ENCODE data around the gene METTL25.

The METTL25 gene

DNA sequence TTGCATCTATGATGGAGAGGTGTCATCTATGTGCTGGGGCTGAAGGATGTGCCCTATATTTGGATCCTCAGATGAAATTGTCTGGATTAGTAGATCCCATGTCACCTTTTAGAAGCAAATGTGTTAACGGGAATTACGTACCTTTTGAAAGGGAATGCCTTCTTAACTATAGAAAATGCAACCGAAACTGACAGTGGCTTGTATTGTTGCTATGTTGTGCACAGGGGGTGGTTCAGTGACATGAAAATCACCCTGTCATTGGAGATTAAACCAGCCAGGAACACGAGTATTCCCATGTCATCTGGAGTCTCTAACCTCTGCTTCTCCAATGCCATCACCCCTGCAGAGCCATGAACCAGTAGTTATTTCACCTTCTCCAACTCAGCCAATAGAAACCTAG lies 110.2 kb downstream of the METTL25 start:
- no peak for DNase-seq

DNA sequence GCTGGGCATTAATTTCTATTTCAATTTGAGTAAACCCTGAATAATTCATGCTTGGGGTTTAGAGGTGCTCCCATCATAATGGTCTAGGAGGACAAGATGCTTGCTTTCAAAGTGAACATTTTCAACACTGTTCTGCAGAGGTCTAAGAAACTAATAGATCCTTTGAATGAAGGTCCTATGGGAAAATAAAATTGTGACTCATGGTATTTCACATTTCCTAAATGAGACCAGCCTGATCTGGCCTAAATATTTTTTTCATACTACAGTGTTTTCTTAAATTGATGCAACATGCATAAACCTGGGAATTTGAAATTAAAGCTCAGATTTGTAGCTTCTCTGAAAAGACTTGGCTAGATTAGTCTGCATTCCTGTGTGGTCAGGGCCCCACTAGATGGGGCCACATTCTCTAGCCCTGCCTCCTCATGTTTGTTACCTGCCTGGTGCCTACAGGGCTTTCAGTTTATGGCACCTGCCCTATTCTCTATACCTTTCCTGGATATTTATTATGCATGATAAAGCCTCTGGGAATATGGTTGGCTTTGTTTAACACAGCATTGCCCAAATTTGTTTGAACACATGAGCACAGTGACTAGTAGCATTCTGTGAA lies 112.7 kb downstream of the METTL25 start:
- no peak for DNase-seq

DNA sequence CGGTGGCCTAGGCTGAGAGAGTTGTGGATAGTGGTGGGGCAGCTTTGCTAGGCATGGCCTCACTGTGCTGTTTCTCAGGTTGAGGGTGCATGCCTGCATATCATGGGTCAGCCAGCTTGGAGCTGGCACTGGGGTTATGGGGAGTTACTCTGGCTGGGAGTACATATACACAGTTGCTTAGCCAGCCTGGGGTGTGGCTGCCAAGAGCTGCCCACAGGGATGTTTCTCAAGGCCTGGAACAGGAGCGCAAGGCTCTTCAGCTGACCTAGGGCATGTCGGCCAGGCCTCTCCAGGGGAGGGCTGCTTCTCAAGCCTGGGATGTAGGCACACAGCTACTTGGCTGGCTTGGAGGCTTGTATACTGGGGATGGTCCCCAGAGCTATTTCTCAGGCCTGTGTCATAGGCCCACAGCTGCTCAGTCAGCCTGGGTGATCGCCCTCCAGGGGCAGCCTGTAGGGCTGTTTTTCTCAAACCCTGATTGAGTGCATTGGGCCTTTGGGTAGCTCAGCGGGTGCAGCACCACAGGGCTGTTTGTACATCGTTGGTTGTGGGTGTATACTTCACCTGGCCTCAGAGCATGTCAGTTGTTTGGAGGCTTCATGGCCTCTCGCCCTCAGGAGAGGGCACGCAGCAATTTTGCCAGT lies 114.9 kb downstream of the METTL25 start:
- no peak for DNase-seq

DNA sequence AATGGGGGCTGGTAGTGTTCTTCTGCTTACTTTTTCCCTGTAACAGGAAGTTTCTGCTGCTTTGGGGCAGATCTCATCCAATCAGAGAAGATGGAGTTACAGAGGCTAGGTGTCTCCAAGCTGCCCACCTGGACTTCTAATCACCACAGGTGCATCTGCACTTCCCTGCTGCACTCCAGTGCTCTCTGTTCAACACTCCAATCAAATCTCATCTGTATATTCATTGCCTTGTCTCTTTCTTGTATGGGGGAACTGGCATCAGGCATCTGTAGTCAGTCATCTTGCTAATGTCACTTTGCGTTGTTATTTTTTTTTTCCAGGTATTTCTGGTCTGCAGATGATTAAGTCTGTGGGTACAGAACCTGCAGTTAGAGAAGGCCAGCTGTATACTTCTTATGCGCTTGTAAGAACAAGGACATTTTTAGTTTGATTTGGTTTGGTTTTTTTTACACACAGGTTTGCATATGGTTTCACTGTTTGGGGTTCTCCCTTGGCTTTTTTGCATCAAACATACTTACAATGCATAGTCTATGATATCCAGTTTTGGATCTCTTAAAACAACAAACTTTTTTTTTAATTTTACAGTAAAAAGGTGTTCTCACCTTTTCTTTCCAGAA lies 116.0 kb downstream of the METTL25 start:
- DNase-seq = no peak

DNA sequence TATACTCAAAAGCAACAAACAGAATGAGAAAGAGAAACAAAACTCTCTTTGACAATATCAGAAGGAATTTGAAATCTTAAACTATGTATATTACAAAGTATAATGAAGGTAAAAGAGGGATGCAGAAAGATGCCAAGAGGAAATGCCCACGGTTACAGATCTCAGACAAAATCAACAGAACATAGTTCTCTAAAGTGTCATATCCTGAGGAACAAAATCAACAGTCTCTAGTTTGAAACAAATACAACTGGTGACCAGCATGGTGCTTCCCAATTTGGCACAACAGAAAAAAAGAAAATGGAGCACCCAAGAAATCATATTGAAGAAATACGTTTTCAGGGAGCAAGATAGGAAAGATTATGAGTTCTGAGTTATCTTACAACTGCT lies 116.5 kb downstream of the METTL25 start:
- DNase-seq = no peak

DNA sequence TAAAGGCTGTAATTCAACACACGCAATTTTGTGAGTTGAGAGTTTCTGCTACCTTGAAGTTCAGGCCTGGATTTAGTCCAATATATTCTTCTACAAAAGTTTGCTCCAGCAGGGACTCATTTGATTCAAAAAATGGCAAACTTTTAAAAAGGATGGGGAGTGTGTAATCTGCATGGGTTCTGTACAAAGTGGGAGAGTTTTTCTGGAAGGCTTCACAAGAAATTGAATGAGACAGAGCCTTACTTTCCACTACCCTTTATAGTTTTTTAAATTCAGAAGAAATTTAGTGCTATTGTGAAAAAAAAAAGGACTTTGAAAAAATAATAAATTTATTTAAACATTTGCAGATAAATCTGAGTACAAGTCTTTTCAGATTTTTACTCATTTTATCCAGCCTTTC lies 116.9 kb downstream of the METTL25 start:
- no peak for DNase-seq

DNA sequence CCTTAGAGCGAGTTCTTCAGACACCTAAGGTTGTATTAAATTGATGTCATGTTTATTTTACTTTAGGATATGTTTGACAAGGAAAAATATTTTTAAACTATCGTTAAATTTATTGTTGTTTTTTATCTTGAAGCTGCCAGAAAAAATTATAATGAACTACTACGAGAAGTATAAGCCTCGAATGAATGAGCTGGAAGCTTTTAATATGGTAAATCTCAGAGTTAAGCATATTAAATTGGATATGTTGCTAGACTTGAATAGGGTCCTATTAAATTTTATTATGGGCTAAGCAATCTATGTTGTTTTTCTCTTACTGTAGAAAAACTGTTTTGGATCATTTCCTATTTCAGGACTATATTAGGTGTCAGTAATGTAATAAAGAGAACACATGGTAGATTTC lies 118.2 kb downstream of the METTL25 start:
- no peak for DNase-seq

DNA sequence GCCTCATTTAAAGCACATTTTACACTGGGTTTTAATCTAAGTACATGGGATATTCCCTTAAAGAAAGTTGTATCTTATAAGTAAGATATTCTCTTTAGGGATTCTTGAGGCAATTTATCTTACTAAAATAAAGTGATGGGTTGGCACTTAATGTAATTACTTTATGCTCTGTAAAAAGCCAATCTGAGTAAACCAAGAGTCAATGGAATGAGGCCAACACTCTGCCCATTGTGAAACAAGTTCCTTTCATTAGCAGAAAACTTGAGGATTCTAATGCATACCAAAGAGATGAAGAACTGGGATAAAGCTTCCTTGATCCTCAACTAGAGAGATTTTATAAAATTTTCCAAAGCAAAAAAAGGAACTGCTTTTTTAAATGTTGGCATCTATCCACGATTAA lies 121.2 kb downstream of the METTL25 start:
- no peak for DNase-seq

DNA sequence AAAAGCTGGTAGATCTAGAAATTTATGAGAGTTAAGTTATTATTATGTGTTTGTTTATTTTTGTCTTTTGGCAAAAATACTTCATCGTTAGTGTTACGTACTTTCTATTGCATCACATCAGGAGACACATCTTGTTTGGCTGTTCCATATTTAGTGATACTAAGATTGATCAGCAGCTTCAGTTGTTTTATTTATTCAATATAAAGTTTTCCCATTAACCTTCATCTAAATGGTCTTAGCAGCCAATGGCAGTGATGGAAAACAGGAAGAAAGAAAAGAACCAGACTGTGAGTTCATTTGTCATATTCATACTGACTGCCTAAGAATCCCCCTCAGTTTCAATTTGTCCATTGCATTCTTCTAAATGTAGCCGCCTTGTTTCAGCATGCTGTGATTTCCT lies 122.3 kb downstream of the METTL25 start:
- DNase-seq = no peak

DNA sequence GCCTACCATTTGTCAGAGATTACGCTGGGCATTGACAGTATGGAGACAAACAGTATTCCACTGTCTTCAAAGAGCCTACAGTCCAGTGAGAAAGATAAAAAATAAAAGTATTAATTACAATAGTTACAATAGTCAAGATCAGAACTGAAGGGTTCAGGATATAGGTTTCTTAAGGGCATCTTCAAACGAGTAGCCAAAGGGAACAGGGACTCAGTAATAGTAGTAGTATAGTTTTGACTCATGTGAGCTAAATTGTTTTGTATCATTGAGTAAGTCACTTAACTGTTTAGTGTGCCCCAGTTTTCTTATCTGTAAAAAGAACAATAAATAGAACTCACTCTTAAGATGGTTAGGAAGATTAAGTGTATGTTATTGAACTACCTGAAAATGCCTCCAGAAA lies 123.6 kb downstream of the METTL25 start:
- DNase-seq = no peak

DNA sequence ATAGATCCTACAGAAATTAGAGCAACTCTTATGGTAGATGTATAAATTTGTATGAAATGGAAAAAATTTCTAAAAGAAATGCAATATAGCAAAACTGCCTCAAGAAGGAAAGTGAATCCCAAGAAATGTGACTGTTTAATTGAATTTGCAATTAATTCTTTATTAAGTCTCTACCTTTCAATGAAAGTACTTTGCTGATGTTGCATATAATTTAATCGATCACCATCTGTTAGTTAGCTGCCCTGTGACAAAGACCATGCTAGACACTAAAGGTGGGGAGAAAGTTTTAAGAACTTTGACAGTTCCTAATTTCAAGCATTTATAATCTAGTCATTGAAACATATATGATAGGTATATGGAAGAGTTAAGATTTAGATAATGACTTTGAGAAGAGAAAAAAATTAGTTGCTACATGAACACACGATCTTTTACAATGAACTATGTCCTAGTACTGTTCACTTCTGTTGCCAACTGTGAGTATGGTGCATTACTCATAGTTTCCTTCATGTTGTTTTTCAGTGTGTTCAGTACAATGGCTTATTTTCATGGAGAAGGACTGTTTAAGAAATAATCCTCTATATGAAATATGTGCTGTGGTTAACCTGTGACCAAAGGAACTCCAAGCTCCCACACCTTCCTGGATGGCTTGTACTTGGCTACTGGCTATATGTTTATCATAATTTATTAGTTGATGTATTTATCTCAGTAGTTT lies 128.4 kb downstream of the METTL25 start:
- DNase-seq = no peak

DNA sequence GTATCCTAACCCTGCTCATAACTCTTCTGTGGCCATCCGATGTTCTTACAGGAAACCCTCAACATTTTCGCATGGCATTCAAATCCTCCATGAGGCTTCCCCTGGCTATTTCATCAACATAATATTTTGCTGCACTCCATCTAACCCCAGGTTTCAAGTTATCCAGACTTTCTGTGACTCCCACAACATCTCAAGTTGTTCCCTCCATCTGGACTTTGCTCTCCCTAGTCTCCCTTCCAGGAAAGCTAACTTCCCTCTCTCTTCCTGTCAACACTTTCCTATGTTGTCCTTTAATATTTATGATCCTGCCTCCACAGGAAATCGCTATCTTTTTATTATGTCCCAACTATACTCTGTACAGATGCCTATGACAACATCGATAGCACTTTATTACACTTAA lies 146.1 kb downstream of the METTL25 start:
- DNase-seq = no peak

DNA sequence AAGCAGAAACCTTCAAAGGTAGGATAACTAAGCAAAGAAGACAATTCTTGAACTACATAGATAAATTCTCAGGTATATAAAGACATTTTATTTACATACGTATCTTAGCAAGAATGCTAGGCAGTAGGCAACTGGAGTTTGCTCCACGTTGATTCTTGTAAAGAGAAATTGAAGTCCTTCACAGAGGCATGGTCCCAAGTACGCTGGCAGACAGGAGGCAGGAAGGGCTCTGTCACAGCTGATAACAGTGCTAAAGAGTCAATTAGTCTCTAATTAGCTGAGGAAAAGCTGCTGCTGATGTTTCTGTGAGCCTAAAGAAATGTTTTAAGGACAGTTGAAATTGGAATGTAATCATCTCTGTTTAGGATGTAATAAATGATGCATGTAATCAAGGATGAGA lies 146.8 kb downstream of the METTL25 start:
- DNase-seq = no peak

DNA sequence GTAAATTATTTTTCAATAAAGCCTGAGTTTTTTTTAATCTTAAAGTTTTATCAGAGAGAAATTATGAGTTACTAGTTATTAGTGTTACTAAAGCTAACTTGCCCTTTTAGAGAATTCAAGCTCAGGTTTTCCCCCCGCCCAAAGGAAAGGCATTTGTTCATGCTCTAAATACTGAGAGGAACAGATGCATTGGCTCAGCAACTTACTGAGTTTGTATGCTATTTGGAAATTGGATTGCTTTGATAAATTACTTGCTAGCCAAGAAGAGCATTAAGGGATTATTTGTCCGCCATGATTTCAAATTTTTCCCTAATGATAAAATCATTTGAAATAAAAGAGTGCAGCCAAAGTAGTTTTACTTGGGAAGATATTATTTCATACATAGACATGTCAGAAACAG lies 149.4 kb downstream of the METTL25 start:
- DNase-seq = no peak

DNA sequence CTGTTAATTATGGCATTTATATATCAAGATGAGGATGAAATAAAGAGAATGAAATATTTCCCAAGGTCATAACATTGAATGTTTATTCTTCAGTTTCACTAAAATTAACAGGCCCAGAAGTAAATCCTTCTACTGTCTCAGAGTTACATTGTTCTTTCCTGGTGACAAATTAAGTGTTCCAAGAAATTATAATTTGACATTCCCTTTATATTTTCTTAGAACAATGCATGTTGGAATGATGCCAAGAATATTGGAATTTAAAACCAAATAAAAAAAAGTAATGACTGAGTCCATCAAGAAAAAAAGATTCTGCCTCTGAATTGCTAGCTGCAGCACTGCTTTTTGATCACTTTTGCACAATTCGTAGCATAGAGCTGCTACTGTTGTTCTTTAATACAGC lies 152.1 kb downstream of the METTL25 start:
- DNase-seq = no peak

DNA sequence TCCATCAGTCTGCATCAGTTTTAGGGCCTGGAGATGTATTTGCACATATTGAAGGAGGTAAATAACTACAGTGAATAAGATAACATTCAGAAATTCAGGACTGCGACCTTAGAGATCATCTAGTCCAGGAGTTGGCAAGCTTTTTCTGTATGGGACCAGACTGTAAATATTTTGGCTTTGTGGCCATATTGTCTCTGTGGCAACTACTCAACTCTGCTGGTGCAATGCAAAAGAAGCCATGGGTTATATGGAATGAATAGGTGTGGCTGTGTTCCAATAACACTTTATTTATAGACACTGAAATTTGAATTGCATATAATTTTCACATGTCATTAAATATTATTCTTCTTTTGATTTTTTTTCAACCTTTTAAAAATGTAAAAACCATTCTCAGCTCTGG lies 156.6 kb downstream of the METTL25 start:
- DNase-seq = no peak

DNA sequence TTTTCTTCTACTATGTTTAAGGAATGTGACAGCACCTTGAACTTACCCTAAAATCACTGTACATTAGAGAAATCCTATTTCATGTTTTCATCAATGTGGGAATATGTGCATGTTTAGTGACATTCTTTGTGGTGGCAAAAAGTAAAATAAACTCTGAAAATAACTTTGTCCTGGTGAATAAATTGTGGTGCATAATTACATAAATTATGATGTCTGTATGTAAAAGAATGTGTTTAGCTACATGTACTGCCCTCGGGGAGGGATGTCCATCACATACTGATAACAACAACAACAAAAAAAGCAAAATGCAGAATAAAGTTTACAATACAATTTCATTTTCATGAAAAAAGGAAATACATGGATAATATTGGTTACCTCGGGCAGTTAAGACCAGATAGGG lies 157.3 kb downstream of the METTL25 start:
- no peak for DNase-seq

DNA sequence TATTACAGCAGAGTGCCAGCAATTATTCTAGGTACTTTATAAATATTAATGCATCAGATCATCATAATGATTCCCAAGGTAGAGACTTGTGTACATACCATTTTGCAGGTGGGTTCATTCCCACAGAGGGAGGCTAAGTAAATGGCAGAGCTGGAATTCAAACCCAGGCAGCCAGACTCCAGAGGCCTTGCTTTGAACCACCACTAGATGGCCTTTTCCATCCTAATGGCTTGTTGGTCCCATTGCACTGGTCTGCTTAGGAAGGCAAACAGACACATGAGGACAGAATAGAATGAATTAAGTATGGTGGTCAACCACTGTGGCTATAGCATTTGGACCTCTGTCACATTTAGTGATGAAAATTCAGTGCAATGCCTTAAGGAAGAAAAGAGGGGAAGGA lies 158.7 kb downstream of the METTL25 start:
- DNase-seq = no peak

DNA sequence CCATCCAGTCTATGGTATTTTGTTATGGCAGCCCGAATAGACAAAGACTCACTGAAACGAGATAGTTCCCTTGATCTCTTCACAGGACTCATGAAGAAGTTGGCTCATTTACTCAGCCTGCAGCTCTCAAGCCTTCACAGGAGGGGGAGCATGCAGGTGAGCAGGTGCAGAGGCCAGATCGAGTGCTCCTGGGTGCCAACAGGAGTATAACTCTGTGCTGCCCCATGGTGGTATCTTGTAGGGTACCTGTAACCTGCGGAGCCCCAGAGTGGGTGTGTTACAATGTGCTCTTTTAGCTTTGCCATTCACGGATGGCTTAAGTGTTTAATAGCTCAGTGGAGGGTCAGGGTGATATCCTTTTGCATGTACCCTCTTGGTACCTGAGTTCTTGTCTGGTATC lies 159.5 kb downstream of the METTL25 start:
- DNase-seq = no peak

DNA sequence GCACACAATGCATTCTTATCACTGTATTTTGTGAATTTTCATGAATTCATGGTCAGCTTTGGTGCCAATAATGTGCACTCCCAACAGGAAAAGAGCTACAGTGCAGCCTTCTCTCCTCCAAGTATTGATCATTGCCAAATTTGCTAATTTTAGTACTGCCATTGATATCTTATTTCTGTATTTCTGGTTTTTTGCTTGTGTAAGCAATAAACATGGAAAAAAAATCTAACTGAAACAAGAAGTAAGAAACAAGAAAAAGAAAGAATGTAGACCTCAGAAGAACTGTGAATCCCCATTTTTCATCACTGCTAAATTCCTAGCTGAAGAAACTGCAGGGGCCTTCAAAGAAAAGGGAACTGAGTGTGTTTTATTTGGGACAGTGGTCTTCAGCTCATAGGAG lies 161.2 kb downstream of the METTL25 start:
- no peak for DNase-seq

DNA sequence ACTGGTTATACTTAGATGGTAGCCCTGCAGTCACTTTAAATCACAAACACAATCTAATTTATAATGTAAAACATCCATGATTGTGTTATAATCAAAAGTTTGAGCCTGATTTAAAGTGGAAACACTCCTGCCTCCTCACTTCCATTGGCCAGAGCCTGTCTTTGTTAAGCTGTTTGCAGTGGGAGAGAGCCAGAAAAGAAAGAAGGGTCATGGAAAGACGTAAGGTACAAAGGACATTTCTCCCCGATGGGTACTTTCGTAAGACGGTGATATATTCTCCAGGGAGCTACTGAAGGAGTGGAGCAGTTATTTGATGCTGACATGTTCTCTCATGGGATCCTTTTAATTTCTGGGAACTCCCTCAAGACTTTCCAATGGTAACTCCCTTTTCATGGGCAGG lies 164.0 kb downstream of the METTL25 start:
- no peak for DNase-seq

DNA sequence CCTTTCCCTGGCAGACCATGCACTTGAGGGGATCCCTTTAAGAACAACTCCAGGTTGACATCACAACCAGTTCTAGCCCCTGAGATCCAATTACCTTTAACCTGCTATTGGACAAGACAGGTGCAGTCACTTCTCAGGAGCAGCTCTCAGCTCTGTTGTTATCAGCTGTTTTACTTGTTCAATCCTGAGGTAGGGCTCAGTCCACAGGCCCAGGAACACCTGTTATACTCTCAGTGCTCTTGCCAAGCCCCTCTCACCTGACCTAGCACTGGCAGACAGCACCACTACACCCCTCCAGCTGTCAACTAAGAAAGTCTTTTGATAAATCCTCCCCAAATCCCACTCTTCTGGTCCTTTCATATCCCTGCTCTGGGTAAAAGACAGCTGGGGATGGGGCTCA lies 164.4 kb downstream of the METTL25 start:
- no peak for DNase-seq

DNA sequence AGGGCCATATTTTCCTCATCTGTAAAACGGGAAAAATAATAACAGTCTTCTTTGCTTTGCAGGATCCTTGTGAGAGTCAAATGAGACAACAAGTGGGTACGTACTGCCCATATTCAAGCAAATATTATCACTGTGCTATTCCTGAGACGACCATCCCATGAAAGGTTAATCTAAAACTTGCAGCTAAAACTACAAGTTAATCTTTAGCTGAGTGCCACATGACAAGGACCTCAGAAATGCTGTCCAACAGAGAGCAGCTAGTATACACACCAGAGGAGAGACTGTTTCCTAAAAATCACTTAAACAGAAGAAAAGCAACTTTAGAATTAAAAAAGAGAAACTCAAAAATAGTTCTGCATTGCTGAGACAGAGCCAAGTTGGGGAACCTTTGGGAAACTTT lies 165.7 kb downstream of the METTL25 start:
- DNase-seq = peak in 2 of 51 donors; percentile 11 to 42
